ENCODE measurements around the gene GART. TPM values are rescaled to one million over a fixed set of nuclear protein-coding genes. Genes with fewer than 3 reads are reported as not detected.

GART gene
- polyA plus RNA-seq, 3 donors, result 7.4 to 28.6 (median 26.1) TPM

GRCh38 chr21:33461538-33462250, 80.2 kb downstream of the GART start:
- no peak for DNase-seq
- H3K4me1 Mint-ChIP-seq, result no peaks in the 10 kb centered on the region
- TF ChIP-seq CTCF (IDR thresholded peaks at IDR 0.05), result no peak
- no peaks in the 10 kb centered on the region for H4K20me1 ChIP-seq (ENCODE audit: insufficient read depth, low read length)
- intact Hi-C loops (cut with micrococcal nuclease), result no loop called here
- H3K9ac ChIP-seq (ENCODE audit: insufficient read depth, low read length, poor library complexity, severe bottlenecking), result no peak overlapping the region
- H3K4me3 ChIP-seq (replicated peaks in 1 of 3; ENCODE audit: low read depth in 2 of 3, low read length in 3 of 3), result no peak overlapping the region
- peaks cover 23 to 60% of the 10 kb centered on the region in 2 donors for H3K36me3 ChIP-seq (replicated peaks in 1 of 2; ENCODE audit: control insufficient read depth in 1 of 2, insufficient read depth in 2 of 2, low read length in 2 of 2)
- no peaks in the 10 kb centered on the region for H3K27me3 ChIP-seq (ENCODE audit: control insufficient read depth in 2 of 2, insufficient read depth in 2 of 2, low read length in 2 of 2)
- H3K4me2 ChIP-seq (replicated peaks; ENCODE audit: extremely low read depth, low read length, poor library complexity, severe bottlenecking), result no peak overlapping the region
- no peak overlapping the region for H3K4me3 Mint-ChIP-seq
- H3K9me3 Mint-ChIP-seq, result no peaks in the 10 kb centered on the region
- no peaks in the 10 kb centered on the region for H3K9me3 ChIP-seq (replicated peaks in 1 of 2; ENCODE audit: control insufficient read depth in 1 of 2, insufficient read depth in 1 of 2, low read length in 2 of 2)
- 100% methylated on average over 1 of the region's 5 CpGs for WGBS (ENCODE audit: insufficient coverage)
- H3K36me3 Mint-ChIP-seq, result peaks cover 36 to 52% of the 10 kb centered on the region in 2 donors
- no peaks in the 10 kb centered on the region for H3K27me3 Mint-ChIP-seq (ENCODE audit: low read depth in 3 of 3)
- no peak overlapping the region for H3K27ac Mint-ChIP-seq
- H3K79me2 ChIP-seq (ENCODE audit: insufficient read depth, low read length), result no peaks in the 10 kb centered on the region
- no peaks in the 10 kb centered on the region for H3K4me1 ChIP-seq (ENCODE audit: control insufficient read depth in 1 of 2, insufficient read depth in 2 of 2, low read length in 2 of 2)
- H3K27ac ChIP-seq (ENCODE audit: low read depth in 1 of 2, low read length in 2 of 2), result no peak overlapping the region
- H2AFZ ChIP-seq (ENCODE audit: insufficient read depth, low read depth, low read length, poor library complexity, severe bottlenecking), result no peak overlapping the region

- 100% methylated on average over 1 of the region's 3 CpGs for WGBS (ENCODE audit: insufficient coverage)
- no peaks in the 10 kb centered on the region for H3K27me3 ChIP-seq (ENCODE audit: control insufficient read depth in 2 of 2, insufficient read depth in 2 of 2, low read length in 2 of 2)
- H3K36me3 Mint-ChIP-seq, result peaks cover 33 to 50% of the 10 kb centered on the region in 2 donors
- H3K27ac Mint-ChIP-seq, result no peak overlapping the region
- no peaks in the 10 kb centered on the region for H4K20me1 ChIP-seq (ENCODE audit: insufficient read depth, low read length)
- no peaks in the 10 kb centered on the region for H3K4me1 ChIP-seq (ENCODE audit: control insufficient read depth in 1 of 2, insufficient read depth in 2 of 2, low read length in 2 of 2)
- H3K9me3 Mint-ChIP-seq, result no peaks in the 10 kb centered on the region
- H3K36me3 ChIP-seq (replicated peaks in 1 of 2; ENCODE audit: control insufficient read depth in 1 of 2, insufficient read depth in 2 of 2, low read length in 2 of 2), result peaks cover 25 to 67% of the 10 kb centered on the region in 2 donors
- no peak overlapping the region for H3K9ac ChIP-seq (ENCODE audit: insufficient read depth, low read length, poor library complexity, severe bottlenecking)
- no peak overlapping the region for H3K4me3 Mint-ChIP-seq
- H3K27me3 Mint-ChIP-seq (ENCODE audit: low read depth in 3 of 3), result no peaks in the 10 kb centered on the region
- H3K9me3 ChIP-seq (replicated peaks in 1 of 2; ENCODE audit: control insufficient read depth in 1 of 2, insufficient read depth in 1 of 2, low read length in 2 of 2), result no peaks in the 10 kb centered on the region
- intact Hi-C loops (cut with micrococcal nuclease), result no loop called here
- H3K79me2 ChIP-seq (ENCODE audit: insufficient read depth, low read length), result no peaks in the 10 kb centered on the region
- no peak overlapping the region for H3K4me3 ChIP-seq (replicated peaks in 1 of 3; ENCODE audit: low read depth in 2 of 3, low read length in 3 of 3)
- no peak overlapping the region for H3K4me2 ChIP-seq (replicated peaks; ENCODE audit: extremely low read depth, low read length, poor library complexity, severe bottlenecking)
- TF ChIP-seq CTCF (IDR thresholded peaks at IDR 0.05), result no peak
- DNase-seq, result no peak
- no peaks in the 10 kb centered on the region for H3K4me1 Mint-ChIP-seq
- no peak overlapping the region for H3K27ac ChIP-seq (ENCODE audit: low read depth in 1 of 2, low read length in 2 of 2)
- no peak overlapping the region for H2AFZ ChIP-seq (ENCODE audit: insufficient read depth, low read depth, low read length, poor library complexity, severe bottlenecking)
Measured at GRCh38 chr21:33458861-33459260, 83.1 kb downstream of the GART start.
